ENCODE measurements around the gene ZNF763.

- TF ChIP-seq ZFX (IDR thresholded peaks at IDR 0.05; ENCODE audit: borderline replicate concordance), result no peak
- TF ChIP-seq, protein P1, sequence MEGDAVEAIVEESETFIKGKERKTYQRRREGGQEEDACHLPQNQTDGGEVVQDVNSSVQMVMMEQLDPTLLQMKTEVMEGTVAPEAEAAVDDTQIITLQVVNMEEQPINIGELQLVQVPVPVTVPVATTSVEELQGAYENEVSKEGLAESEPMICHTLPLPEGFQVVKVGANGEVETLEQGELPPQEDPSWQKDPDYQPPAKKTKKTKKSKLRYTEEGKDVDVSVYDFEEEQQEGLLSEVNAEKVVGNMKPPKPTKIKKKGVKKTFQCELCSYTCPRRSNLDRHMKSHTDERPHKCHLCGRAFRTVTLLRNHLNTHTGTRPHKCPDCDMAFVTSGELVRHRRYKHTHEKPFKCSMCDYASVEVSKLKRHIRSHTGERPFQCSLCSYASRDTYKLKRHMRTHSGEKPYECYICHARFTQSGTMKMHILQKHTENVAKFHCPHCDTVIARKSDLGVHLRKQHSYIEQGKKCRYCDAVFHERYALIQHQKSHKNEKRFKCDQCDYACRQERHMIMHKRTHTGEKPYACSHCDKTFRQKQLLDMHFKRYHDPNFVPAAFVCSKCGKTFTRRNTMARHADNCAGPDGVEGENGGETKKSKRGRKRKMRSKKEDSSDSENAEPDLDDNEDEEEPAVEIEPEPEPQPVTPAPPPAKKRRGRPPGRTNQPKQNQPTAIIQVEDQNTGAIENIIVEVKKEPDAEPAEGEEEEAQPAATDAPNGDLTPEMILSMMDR (IDR thresholded peaks at IDR 0.05), result no peak
Observed at GRCh38 chr19:11982526-11982925, 17.7 kb downstream of the ZNF763 start.
